ENCODE measurements around the gene SOS2.

GRCh38 chr14:50212726-50213125 is 18.7 kb downstream of the SOS2 start:
- TF ChIP-seq CTCF (IDR thresholded peaks at IDR 0.05 in 2 of 3, conservative IDR thresholded peaks at IDR 0.05 in 1 of 3; ENCODE audit: control insufficient read depth in 2 of 3, extremely low read depth in 1 of 3, insufficient read depth in 1 of 3, low read depth in 3 of 3, low read length in 3 of 3) (no peak), POLR2A (IDR thresholded peaks at IDR 0.05; ENCODE audit: low read depth, low read length) (no peak), TCF3 (IDR thresholded peaks at IDR 0.05; ENCODE audit: borderline replicate concordance, insufficient read depth, low read depth, low read length) (no peak), ATF3 (IDR thresholded peaks at IDR 0.05; ENCODE audit: borderline replicate concordance, extremely low read depth, low read depth, low read length) (no peak), STAT1 (conservative IDR thresholded peaks at IDR 0.05) (no peak), TBL1XR1 (IDR thresholded peaks at IDR 0.05; ENCODE audit: low read depth, low read length) (no peak), E4F1 (IDR thresholded peaks at IDR 0.05; ENCODE audit: borderline replicate concordance, partially characterized antibody) (no peak), ESRRA (IDR thresholded peaks at IDR 0.05; ENCODE audit: low read length) (no peak), MYC (IDR thresholded peaks at IDR 0.05; ENCODE audit: insufficient read depth, insufficient read length, insufficient replicate concordance, low read length, severe bottlenecking) (no peak)
